Measurements from ENCODE around the gene TBC1D22A.

GRCh38 chr22:46835288-46835687 lies 72.8 kb downstream of the TBC1D22A start:
- TF ChIP-seq CTCF (IDR thresholded peaks at IDR 0.05): no peak
- TF ChIP-seq EZH2 (IDR thresholded peaks at IDR 0.05): no peak

All from neural progenitor cell (in vitro differentiated cells).